ENCODE results near the gene BPTF.
"Not testable (repeated sequence)": the region's sequence is repeated elsewhere in the genome, so short reads cannot be mapped to it uniquely, and the experiment has no call there.

The BPTF gene

GRCh38 chr17:67841992-67842391, 16.7 kb downstream of the BPTF start:
- Histone ChIP-seq H4K20me1 (ENCODE audit: low read depth, low read length) (peaks cover 24% of the 10 kb centered on the region), H3K27me3 (ENCODE audit: low read length) (no peaks in the 10 kb centered on the region), H3K9ac (ENCODE audit: low read length) (no peak overlapping the region), H3K9me2 (replicated peaks; ENCODE audit: insufficient read depth, low read length) (no peaks in the 10 kb centered on the region), H2AFZ (ENCODE audit: low read depth, low read length, severe bottlenecking) (no peak overlapping the region), H3K79me2 (ENCODE audit: insufficient read depth, low read length) (peaks cover 97% of the 10 kb centered on the region), H3K4me3 (ENCODE audit: insufficient read depth, low read length, poor library complexity, severe bottlenecking) (no peak overlapping the region), H3K9me3 (ENCODE audit: insufficient read depth, low read length) (no peaks in the 10 kb centered on the region), H3K36me3 (ENCODE audit: low read length) (no peaks in the 10 kb centered on the region), H3K4me2 (ENCODE audit: low read depth, low read length, poor library complexity, severe bottlenecking) (no peak overlapping the region), H3F3A (ENCODE audit: insufficient read depth) (no peaks in the 10 kb centered on the region), H3K27ac (ENCODE audit: low read depth, low read length) (no peak overlapping the region)
- TF ChIP-seq EZH2phosphoT487 (conservative IDR thresholded peaks at IDR 0.05; ENCODE audit: low read length) (no peak), CTCF (IDR thresholded peaks at IDR 0.05; ENCODE audit: insufficient read depth, low read length, poor library complexity, severe bottlenecking) (no peak)

- H4K20me1 ChIP-seq (ENCODE audit: low read depth, low read length), result peaks cover 24% of the 10 kb centered on the region
- H3K27me3 ChIP-seq (ENCODE audit: low read length), result no peaks in the 10 kb centered on the region
- no peak overlapping the region for H2AFZ ChIP-seq (ENCODE audit: low read depth, low read length, severe bottlenecking)
- no peaks in the 10 kb centered on the region for H3K9me2 ChIP-seq (replicated peaks; ENCODE audit: insufficient read depth, low read length)
- no peaks in the 10 kb centered on the region for H3K9me3 ChIP-seq (ENCODE audit: insufficient read depth, low read length)
- no peaks in the 10 kb centered on the region for H3K36me3 ChIP-seq (ENCODE audit: low read length)
- no peak overlapping the region for H3K4me3 ChIP-seq (ENCODE audit: insufficient read depth, low read length, poor library complexity, severe bottlenecking)
- H3K4me2 ChIP-seq (ENCODE audit: low read depth, low read length, poor library complexity, severe bottlenecking), result no peak overlapping the region
- H3K9ac ChIP-seq (ENCODE audit: low read length), result no peak overlapping the region
- H3F3A ChIP-seq (ENCODE audit: insufficient read depth), result peaks cover 2% of the 10 kb centered on the region; the same call in 1 of the 2 replicates
- TF ChIP-seq CTCF (IDR thresholded peaks at IDR 0.05; ENCODE audit: insufficient read depth, low read length, poor library complexity, severe bottlenecking) (no peak), EZH2phosphoT487 (conservative IDR thresholded peaks at IDR 0.05; ENCODE audit: low read length) (no peak)
- peaks cover 97% of the 10 kb centered on the region for H3K79me2 ChIP-seq (ENCODE audit: insufficient read depth, low read length)
- no peak overlapping the region for H3K27ac ChIP-seq (ENCODE audit: low read depth, low read length)
Observed at GRCh38 chr17:67842648-67843047, 17.3 kb downstream of the BPTF start.

GRCh38 chr17:67845374-67845773, 20.1 kb downstream of the BPTF start:
- Histone ChIP-seq H3K9me2 (replicated peaks; ENCODE audit: insufficient read depth, low read length) (no peaks in the 10 kb centered on the region), H3K27me3 (ENCODE audit: low read length) (no peaks in the 10 kb centered on the region), H4K20me1 (ENCODE audit: low read depth, low read length) (peaks cover 16% of the 10 kb centered on the region), H3K4me2 (ENCODE audit: low read depth, low read length, poor library complexity, severe bottlenecking) (no peak overlapping the region), H3K36me3 (ENCODE audit: low read length) (no peaks in the 10 kb centered on the region), H3K9ac (ENCODE audit: low read length) (no peak overlapping the region), H2AFZ (ENCODE audit: low read depth, low read length, severe bottlenecking) (no peak overlapping the region), H3K79me2 (ENCODE audit: insufficient read depth, low read length) (peaks cover 97% of the 10 kb centered on the region), H3K9me3 (ENCODE audit: insufficient read depth, low read length) (no peaks in the 10 kb centered on the region), H3K4me3 (ENCODE audit: insufficient read depth, low read length, poor library complexity, severe bottlenecking) (no peak overlapping the region), H3F3A (ENCODE audit: insufficient read depth) (peaks cover 8% of the 10 kb centered on the region; the same call in 1 of the 2 replicates), H3K27ac (ENCODE audit: low read depth, low read length) (no peak overlapping the region)
- no peak for TF ChIP-seq EZH2phosphoT487 (conservative IDR thresholded peaks at IDR 0.05; ENCODE audit: low read length)
- no peak for TF ChIP-seq CTCF (IDR thresholded peaks at IDR 0.05; ENCODE audit: insufficient read depth, low read length, poor library complexity, severe bottlenecking)

- not testable (repeated sequence) for H3K9me3 ChIP-seq (ENCODE audit: insufficient read depth, low read length); H3K4me2 ChIP-seq (ENCODE audit: low read depth, low read length, poor library complexity, severe bottlenecking); H3K36me3 ChIP-seq (ENCODE audit: low read length); H4K20me1 ChIP-seq (ENCODE audit: low read depth, low read length); H2AFZ ChIP-seq (ENCODE audit: low read depth, low read length, severe bottlenecking); H3K4me3 ChIP-seq (ENCODE audit: insufficient read depth, low read length, poor library complexity, severe bottlenecking); H3K9ac ChIP-seq (ENCODE audit: low read length); H3K9me2 ChIP-seq (replicated peaks; ENCODE audit: insufficient read depth, low read length); H3K27ac ChIP-seq (ENCODE audit: low read depth, low read length); H3K27me3 ChIP-seq (ENCODE audit: low read length)
- H3K79me2 ChIP-seq (ENCODE audit: insufficient read depth, low read length), result peaks cover 97% of the 10 kb centered on the region
- peaks cover 14% of the 10 kb centered on the region for H3F3A ChIP-seq (ENCODE audit: insufficient read depth)
Observed at GRCh38 chr17:67848189-67848588, 22.9 kb downstream of the BPTF start.

- H2AFZ ChIP-seq (ENCODE audit: low read depth, low read length, severe bottlenecking); H3K36me3 ChIP-seq (ENCODE audit: low read length); H3K9ac ChIP-seq (ENCODE audit: low read length); H3K27me3 ChIP-seq (ENCODE audit: low read length); H3K9me3 ChIP-seq (ENCODE audit: insufficient read depth, low read length); H3K9me2 ChIP-seq (replicated peaks; ENCODE audit: insufficient read depth, low read length); H3K27ac ChIP-seq (ENCODE audit: low read depth, low read length); H3K4me2 ChIP-seq (ENCODE audit: low read depth, low read length, poor library complexity, severe bottlenecking); H3K4me3 ChIP-seq (ENCODE audit: insufficient read depth, low read length, poor library complexity, severe bottlenecking): not testable (repeated sequence)
- Histone ChIP-seq H3F3A (ENCODE audit: insufficient read depth) (peaks cover 19% of the 10 kb centered on the region), H3K79me2 (ENCODE audit: insufficient read depth, low read length) (peaks cover 98% of the 10 kb centered on the region), H4K20me1 (ENCODE audit: low read depth, low read length) (peaks cover 10% of the 10 kb centered on the region; the same call in 1 of the 2 replicates)
Observed at GRCh38 chr17:67848846-67849245, 23.5 kb downstream of the BPTF start.

Data from SU-DHL-6 (cell line).